Ovary (tissue), 9 donors: Measurements from ENCODE around the gene PPM1H. TPM values are rescaled to one million over a fixed set of nuclear protein-coding genes. Genes with fewer than 3 reads are reported as not detected.

Source experiments
- DNase-seq, 5 donors: peaks; one replicate each; pipeline ENCODE4 v3.0.0-alpha.2; 2019 to 2020
- H3K27ac ChIP-seq, 2 donors: fragments of 200-600 bp; one replicate each; pipeline versions ENCODE4 v1.5.1 to v1.8.0; 2019 to 2022
- H3K27me3 ChIP-seq: fragments of 200-600 bp; one replicate; pipeline ENCODE4 v1.8.0; 2022
- H3K36me3 ChIP-seq: fragments of 200-600 bp; sonication (generic); one replicate; pipeline ENCODE4 v1.5.1; 2019
- H3K4me1 ChIP-seq: one replicate; pipeline ENCODE4 v1.8.1; 2013; ENCODE audit warnings: mild to moderate bottlenecking, moderate library complexity; ENCODE audit not compliant: insufficient read depth
- H3K4me3 ChIP-seq: fragments of 200-600 bp; sonication (generic); one replicate; pipeline ENCODE4 v1.5.1; 2017
- H3K9me3 ChIP-seq, 2 donors: fragments of 200-600 bp in 1 of 2; sonication (generic) in 1 of 2; one replicate each; pipeline versions ENCODE4 v1.5.1 to v1.8.1; 2013 to 2019; ENCODE audit warnings: mild to moderate bottlenecking in 1 of 2, moderate library complexity in 1 of 2
- EP300 ChIP-seq: sonication (generic); formaldehyde crosslinking; IDR thresholded peaks from one replicate; pipeline ENCODE4 v1.6.1; 2017; ENCODE audit warnings: antibody characterized with exemption
- POLR2A ChIP-seq: fragments of 450-650 bp; IDR thresholded peaks from one replicate; pipeline ENCODE4 v1.6.1; 2017; ENCODE audit warnings: antibody characterized with exemption, mild to moderate bottlenecking, moderate library complexity
- WGBS, 3 donors: extraction: QIAGEN DNeasy Blood & Tissue Kit in 1 of 3; methylation state at CpG; one replicate each; pipeline versions ENCODE4 v1.1.5 to v1.1.7; 2013 to 2017; 5-methylcytosine and 5-hydroxymethylcytosine counted together
- intact Hi-C, 4 donors: fragments of 100-400 bp; cut with DNase I; formaldehyde crosslinking; loops; one replicate each; pipeline versions ENCODE4 v1.11.0 to v1.15.1; 2022 to 2023
- polyA plus RNA-seq, 2 donors: library from polyadenylated mRNA; stranded (reverse); fragments of 200-250 nt in 1 of 2; fragments of 350-450 nt in 1 of 2; fragmentation: Illumina TruSeq in 1 of 2; extraction: RNeasy Lipid Tissue Mini Kit (QIAGEN cat#74804) in 1 of 2; gene quantifications; one replicate each; pipeline ENCODE4 v1.2.3, GENCODE V29; 2013 to 2014
- total RNA-seq, 7 donors: library from RNA; depleted of rRNA in 2 of 7; stranded (reverse); fragments of >200 nt in 2 of 7; fragmentation: NEBNext Ultra II Directional in 3 of 7; extraction: Animal tissue kit (Norgen Biotek cat#: 25700) in 3 of 7; gene quantifications; one replicate each; pipeline versions ENCODE4 v1.1.0 to v1.2.4, GENCODE V29; 2016 to 2023
- TF ChIP-seq, protein P1 (sequence below), 3 donors: fragments of 450-650 bp in 2 of 3; fragments of 200-600 bp in 1 of 3; IDR thresholded peaks; one replicate each; pipeline versions ENCODE4 v1.5.1 to v1.8.0; 2016 to 2022; ENCODE audit warnings: antibody characterized with exemption in 3 of 3, mild to moderate bottlenecking in 1 of 3
- donor health status: DM: no; HTN: no; CAD: no; lungs with moderate emphysema.
- donor health status: DM: no; HTN: no; CAD: no.
- donor health status: Bipolar disorder and iron deficiency.
- donor health status: DM: yes; HTN: yes; CAD: no.
- donor health status: DM: no; HTN: no; CAD: no.
- donor health status: DM: yes; HTN: yes; CAD: no.

Gene PPM1H
- total and polyA plus RNA-seq, 9 donors, result 1.6 to 45.4 (median 12.0) TPM

DNA sequence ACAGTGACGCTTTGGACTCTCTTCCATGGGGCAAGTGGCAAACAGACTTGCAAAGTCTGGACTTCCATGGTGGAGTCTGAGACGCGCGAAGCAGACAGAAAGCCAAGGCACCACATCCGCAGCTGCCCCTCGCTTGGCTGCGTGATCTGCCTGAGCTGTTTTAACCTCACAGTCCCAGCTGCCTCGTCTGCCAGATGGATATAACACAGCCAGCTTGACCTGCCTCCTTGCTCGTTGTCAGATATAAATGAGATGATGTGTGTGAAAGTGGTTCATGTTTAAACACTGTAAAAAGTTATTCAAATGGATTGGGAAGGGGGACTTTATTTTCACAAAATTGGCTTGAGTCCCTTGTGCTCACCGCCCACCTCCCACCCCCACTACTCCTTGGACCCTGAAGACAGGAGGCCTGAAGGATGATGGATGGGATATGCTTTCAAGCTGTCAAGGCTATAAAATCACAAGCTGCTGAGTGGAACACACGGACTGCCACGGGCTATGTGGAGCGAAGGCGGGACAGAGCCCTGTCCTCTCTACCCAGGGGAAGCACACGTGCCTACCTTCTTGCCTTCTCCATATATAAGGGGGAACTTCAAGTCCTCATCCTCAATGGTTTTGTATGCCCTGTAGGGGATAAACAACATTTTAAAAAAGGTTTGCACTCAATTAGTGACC, 241.4 kb downstream of the PPM1H start:
- H3K36me3 ChIP-seq, result no peaks in the 10 kb centered on the region
- H3K27me3 ChIP-seq, result no peaks in the 10 kb centered on the region
- no peaks in the 10 kb centered on the region for H3K9me3 ChIP-seq
- no peak for DNase-seq
- H3K4me3 ChIP-seq, result no peak overlapping the region
- 51 to 68% (median 61%) methylated on average over 15 of the region's 15 CpGs for WGBS, 3 donors
- TF ChIP-seq EP300 (no peak), POLR2A (no peak)
- TF ChIP-seq, protein P1, sequence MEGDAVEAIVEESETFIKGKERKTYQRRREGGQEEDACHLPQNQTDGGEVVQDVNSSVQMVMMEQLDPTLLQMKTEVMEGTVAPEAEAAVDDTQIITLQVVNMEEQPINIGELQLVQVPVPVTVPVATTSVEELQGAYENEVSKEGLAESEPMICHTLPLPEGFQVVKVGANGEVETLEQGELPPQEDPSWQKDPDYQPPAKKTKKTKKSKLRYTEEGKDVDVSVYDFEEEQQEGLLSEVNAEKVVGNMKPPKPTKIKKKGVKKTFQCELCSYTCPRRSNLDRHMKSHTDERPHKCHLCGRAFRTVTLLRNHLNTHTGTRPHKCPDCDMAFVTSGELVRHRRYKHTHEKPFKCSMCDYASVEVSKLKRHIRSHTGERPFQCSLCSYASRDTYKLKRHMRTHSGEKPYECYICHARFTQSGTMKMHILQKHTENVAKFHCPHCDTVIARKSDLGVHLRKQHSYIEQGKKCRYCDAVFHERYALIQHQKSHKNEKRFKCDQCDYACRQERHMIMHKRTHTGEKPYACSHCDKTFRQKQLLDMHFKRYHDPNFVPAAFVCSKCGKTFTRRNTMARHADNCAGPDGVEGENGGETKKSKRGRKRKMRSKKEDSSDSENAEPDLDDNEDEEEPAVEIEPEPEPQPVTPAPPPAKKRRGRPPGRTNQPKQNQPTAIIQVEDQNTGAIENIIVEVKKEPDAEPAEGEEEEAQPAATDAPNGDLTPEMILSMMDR (IDR thresholded peaks at IDR 0.05), result no peak
- intact Hi-C loops, result no loop called here
- no peaks in the 10 kb centered on the region for H3K4me1 ChIP-seq
- no peak overlapping the region for H3K27ac ChIP-seq

DNA sequence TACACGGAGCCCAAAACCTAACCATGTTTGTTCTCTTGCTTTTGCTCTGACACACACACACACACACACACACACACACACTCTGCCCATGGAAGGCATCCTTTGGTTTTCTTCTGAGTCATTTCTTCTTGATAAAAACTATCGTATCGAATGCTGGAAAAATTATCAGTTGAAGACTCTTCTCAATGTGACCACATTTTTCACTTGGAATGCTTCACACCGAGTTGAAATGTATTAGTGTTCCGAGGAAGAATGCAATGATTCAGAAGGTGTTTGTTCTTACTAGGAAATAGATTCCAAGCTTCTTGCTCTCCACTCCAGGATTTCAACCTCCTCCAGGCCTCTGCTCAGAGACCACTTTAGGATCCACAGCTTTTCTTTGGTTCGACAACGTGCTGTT, 242.1 kb downstream of the PPM1H start:
- TF ChIP-seq EP300 (no peak), POLR2A (no peak)
- TF ChIP-seq, protein P1 (IDR thresholded peaks at IDR 0.05), result no peak
- H3K36me3 ChIP-seq, result no peaks in the 10 kb centered on the region
- H3K9me3 ChIP-seq, result no peaks in the 10 kb centered on the region
- no peaks in the 10 kb centered on the region for H3K27me3 ChIP-seq
- intact Hi-C loops, result no loop called here
- 26 to 40% (median 31%) methylated on average over 7 of the region's 7 CpGs for WGBS, 3 donors
- no peak overlapping the region for H3K4me3 ChIP-seq
- H3K4me1 ChIP-seq, result no peaks in the 10 kb centered on the region
- H3K27ac ChIP-seq, result no peak overlapping the region
- no peak for DNase-seq

DNA sequence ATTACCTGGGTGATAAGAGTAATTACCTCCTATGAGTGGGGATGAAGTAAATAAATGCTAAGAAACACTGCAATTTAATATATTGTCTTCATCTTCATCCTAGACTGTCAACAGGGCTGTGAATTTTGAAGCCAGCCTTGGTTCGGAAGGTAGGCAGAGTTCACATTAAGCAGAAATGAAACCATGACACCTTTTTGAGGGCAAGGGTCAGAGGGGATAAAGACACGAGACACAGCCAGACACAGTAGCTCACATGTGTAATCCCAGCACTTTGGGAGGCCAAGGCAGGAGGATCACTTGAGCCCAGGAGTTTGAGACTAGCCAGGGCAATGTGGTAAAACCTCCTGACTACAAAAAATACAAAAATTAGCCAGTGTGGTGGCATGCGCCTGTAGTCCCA, 243.6 kb downstream of the PPM1H start:
- Histone ChIP-seq H3K4me1 (no peaks in the 10 kb centered on the region), H3K27me3 (no peaks in the 10 kb centered on the region), H3K36me3 (no peaks in the 10 kb centered on the region), H3K27ac (no peak overlapping the region), H3K4me3 (no peak overlapping the region), H3K9me3 (no peaks in the 10 kb centered on the region)
- TF ChIP-seq, protein P1 (IDR thresholded peaks at IDR 0.05), result no peak
- TF ChIP-seq POLR2A, result no peak
- no peak for TF ChIP-seq EP300
- WGBS, 3 donors, result 94 to 96% (median 95%) methylated on average over 3 of the region's 3 CpGs
- intact Hi-C loops, result no loop called here
- no peak for DNase-seq

DNA sequence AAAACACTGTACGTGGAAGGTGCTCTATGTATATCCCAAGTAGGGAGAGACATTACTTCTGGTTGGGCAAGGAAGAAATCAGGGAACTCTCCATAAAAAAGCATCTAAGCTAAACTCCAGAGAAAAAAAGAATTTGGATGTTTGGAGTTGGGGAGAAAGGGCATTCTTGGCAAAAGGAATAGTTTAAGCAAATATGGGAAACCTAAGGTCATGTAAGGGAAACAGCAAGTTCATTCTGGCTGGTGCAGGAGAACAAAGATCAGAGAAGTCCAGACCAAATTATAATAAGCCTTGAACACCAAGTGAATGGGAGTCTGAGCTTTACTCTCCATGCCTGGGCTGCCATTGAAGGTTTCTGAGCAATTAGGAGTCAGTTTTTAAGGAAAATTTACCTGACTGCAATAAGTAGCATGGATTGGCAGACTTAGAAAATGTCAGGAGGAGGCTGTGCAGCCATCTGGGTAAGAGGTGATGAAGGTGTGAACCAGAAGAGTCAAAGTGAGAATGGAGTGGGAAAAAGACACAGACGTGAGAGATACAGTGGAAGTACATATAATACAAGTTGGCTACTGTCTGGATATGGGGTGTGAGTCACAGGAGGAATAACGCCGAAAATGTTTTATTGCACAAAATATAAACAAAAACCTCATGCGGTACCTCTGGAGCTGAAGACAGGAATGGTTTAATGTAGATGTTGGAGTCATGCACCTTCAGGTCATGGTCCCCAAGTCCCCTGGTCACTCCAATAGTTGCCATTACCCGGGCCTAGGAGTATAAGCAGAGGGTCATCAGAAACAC, 245.7 kb downstream of the PPM1H start:
- TF ChIP-seq, protein P1 (IDR thresholded peaks at IDR 0.05), result no peak
- TF ChIP-seq EP300 (no peak), POLR2A (no peak)
- Histone ChIP-seq H3K27me3 (no peaks in the 10 kb centered on the region), H3K27ac (no peak overlapping the region), H3K36me3 (no peaks in the 10 kb centered on the region), H3K9me3 (no peaks in the 10 kb centered on the region), H3K4me1 (peaks cover 2% of the 10 kb centered on the region), H3K4me3 (no peak overlapping the region)
- WGBS, 3 donors, result 57 to 70% (median 64%) methylated on average over 6 of the region's 6 CpGs
- no peak for DNase-seq
- intact Hi-C loops, result no loop called here
